Endometrium (tissue), 2 donors: ENCODE results near the gene SEZ6L.

Experiments used
- FAIRE-seq: peaks from 2 replicates; lab custom pipeline; 2012; peaks lifted over from hg19 to GRCh38; lab: Jason Lieb, UNC
- donor health status: control.
- donor health status: control.

The SEZ6L gene

DNA sequence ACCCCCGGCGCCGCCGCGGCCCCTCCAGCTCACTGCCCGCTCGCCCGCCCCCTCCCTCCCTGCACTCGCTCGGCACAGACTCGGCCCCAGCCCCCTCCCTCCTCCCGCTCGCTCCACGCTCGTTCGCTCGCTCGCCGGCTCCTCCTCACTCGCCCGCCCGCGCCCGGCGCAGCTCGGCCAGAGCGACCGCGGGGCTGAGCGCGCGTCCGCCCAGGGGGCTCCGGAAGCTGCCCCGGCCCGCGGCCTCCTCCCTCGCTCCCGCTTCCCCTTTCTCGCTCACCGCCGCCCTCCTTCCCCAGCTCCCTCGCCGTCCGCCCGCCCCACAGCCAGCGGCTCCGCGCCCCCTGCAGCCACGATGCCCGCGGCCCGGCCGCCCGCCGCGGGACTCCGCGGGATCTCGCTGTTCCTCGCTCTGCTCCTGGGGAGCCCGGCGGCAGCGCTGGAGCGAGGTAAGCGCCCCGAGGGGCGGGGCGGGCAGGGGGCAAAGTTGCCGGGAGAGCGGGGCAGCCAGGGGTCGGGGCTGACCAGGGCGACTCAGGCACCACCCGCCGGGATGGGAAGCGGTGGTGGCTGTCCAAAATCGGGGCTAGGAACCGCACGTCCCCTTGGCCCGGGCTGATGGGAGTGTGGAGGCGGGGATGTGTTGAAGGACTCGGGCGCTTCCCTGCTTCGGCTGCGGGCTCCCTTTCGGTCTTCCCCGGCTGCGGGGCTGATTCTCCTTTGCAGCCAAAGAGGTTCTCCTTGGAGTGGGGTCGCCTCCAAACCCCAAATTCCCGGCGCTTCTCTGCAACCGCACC, at the start of gene SEZ6L:
TSS of gene SEZ6L (plus strand) at position 148 of the 797 bp plus-strand sequence. CDS start at position 356, 208 bp downstream.
- FAIRE-seq: no peak

DNA sequence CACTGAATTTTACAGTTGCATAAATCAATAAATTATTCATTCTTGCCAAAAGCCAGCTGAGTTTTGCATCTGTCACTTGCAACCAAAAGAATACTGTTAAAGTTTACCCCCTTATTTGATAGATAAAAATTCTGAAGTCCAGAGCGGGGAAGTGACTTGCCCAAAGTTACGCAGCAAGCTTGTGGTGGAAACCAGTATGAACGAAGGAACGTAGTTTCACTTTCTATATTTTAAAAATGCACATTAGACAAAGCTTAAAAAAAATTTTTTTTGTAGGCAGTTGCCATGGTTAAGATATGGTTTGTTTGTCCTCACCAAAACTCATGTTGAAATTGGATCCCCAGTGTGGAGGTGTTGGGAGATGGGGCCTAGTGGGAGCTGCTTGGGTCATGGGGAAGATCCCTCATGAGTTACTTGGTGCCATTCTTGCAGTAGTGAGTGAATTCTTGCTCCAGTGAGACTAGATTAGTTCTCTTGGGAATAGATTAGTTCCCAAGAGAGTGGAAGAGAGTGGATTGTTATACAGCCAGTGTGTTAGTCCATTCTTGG, 46.3 kb upstream of the SEZ6L start:
- FAIRE-seq: no peak

DNA sequence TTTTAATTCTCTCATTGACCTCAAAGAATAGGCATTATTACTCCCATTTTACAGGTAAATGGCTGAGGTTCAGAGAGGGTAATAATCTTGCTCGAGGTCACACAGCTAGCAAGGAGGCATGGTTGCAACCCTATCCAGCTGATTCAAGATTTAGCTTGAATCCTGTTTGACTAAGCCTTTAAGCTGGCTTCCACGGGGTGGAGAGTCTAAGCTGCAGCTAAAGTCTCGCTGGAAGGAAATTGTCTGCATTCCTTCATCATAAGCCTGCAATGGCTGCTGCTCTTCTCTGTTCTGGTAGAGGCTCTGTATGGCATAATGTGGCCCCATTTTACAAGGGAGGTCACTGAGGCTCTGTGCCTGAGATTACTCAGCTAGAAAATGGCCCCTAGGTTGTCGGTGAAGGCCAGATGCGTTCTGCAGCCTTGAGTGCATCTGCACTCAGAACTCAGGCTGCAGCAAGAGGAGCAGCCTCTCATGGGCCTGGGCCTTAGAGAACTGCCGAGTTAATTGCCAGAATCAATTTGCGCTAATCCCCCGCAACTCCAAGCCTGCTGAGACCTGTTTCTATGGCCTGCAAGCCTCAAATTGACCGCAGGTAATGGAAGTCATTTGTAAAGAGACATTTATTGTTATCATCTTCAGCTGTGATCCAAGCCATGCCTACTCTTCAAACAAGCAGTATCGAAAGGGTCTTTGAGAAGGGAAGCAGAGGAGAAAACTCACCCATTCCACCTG, 44.1 kb upstream of the SEZ6L start:
- no peak for FAIRE-seq

DNA sequence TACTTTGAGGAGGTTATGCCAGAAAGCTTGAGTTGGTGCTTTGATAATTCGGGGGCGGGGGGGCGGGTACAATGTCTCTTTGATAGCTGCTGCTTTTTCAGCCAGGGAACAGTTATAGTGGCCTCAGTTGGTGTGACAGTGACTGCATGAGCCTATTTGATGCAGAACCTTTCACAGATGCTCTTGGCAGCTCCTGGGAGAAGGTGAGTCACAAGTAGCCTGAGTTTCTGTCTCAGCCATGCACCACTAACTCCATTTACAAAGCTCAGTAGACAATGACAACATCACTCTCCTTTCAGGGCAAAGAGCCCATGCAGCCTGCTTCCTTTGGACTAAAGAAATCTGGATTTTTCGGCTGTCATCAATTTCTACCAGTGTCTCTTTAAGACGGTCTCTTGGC, 42.1 kb upstream of the SEZ6L start:
- no peak for FAIRE-seq

DNA sequence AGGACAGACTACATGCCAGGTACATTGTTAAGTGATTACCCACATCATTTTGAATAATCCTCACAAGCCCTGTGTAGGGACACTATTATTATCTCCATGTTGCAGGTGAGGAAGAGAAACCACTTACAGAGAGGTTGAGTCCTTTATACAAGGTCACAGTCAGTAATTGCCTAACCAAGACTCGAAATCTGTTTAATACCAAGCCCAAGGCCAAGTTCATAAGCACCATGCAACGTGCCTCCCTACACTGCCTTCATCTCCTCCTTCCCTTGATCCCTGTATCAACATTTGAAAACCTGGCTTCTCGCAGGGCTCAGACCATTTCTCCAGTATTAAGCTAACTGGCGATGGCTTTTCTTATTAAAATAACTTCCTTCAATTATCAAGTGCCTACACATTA, 41.7 kb upstream of the SEZ6L start:
- no peak for FAIRE-seq

DNA sequence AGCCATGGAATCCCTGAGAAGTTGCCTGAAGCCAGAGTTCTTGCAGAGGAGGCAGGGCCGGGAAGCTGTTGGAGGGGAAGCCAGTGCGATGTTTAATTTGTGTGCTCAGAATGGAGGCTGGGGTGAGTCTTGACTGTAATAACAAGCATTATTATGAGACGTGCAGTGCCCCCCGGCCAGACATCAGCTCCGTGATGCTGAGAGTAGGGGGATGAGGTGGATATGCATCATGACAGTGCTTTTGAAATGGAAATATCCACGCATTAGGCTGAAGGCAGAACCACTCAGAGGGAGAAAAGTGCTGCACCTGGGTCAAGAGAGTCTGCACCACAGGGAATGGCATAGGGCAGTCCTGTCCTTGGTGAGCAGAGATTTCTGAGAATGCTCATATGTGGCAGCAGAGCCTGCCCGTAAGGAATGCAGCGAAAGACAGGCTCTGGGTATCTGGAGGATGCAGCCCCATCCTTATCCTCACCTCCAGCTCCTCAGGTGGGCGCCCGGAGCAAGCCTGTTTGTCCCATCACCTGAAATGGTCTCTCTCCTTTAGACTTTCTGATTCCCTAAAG, 37.6 kb upstream of the SEZ6L start:
- FAIRE-seq: no peak

DNA sequence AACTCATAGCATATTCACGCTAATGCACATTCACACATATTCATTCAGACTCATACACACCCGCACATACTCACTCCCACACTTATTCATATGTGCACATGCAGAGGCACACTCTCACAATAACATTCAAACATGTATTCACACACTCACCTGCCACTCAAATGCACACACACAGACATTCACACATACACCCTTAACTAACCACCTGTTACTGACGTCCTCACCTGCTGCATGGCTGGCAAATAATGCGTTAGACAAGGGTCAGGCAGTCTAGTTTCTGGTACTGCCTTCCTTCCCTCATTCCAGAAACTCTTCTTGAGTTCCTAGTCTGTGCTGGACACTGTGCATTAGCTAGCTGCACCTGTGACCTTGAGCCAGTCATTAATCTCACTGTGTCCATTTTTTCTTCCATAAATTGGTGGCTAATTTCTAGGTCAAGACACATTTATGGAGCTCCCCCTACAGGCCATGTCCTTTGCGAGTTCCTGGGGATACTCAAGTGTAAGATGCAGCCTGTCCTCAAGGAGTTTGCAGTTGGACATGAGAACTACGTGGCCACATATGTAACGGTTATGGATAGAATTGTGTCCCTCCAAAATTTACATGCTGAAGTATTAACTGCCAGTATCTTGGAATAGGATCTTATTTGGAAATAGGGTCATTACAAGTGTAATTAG, 34.5 kb upstream of the SEZ6L start:
- no peak for FAIRE-seq

DNA sequence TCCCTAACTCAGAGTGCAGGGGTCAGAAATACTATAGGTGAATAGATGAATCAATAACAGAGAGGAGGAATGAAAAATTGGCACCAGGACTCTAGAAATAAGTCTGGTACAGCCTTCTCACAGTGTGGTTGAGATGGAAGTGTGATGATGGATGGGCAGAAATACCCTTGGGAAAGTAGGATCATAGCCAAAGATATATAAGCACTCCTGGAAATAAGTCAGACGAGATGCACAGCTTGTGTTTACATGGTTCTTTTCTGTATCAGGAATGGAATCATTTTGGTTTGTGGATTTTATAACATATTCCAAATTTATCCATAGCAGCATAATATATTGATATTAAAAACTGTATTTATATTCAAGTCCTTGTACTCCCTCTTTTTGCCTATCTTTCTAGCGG, 33.5 kb upstream of the SEZ6L start:
- FAIRE-seq: no peak

DNA sequence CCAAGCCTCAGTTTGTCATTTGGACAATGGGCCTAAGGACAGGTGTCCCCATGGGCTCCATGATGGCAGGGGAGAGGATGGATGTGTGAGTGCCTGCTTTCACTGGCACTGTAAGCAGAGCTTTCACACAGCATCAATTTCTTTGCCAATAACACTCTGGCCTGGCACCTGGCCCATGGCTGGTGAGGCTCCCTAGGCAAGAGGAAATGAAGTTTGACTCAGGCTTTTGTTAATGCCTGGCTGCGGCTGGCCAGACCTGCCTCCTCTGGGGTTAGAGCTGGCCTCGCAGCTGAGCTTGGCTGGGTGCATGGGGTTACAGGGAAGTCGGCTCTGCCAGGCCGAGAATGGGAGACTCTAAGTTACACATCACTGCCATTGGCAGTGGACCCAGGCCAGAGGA, 30.0 kb upstream of the SEZ6L start:
- FAIRE-seq: no peak

DNA sequence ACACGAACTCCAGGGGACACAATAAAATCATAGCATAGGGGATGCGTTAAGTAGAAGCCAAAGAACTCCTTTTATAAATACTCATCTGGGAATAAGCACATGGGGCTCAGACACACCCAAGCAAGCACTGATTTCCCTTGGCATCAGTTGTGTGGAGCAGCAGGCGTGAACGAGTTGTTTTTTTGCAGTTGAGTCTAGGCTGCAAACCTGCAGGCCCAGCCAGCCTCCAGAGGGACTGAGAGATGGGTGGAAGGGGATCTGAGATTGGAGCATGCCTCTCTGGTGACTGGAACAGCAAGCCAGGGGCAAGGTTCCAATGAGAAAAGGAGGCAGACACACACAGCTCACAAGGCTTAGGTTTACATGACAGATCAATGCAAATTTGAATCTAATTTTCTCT, 27.4 kb upstream of the SEZ6L start:
- no peak for FAIRE-seq

DNA sequence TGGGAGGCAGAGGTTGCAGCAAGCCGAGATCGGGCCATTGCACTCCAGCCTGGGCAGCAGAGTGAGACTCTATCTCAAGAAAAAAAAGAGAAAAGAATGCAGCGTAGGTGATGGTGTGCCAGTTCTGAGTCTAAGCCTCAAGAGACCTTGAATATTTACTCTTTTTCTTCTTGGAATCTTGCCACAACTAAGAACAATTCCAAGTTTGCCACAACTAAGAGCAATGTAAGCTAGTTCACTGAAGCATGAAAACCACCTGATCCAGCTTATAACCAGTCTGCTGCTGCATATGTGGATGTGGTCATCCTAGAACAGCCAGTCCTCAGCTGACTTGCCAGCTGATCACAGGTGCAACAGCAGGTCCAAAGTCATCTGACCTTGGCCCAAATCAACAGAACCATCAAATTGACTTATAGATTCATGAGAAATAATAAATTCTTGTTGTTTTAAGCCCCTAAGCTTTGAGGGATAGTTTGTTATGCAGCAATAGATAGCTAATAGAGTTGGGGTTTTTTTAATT, 25.4 kb upstream of the SEZ6L start:
- FAIRE-seq: no peak

DNA sequence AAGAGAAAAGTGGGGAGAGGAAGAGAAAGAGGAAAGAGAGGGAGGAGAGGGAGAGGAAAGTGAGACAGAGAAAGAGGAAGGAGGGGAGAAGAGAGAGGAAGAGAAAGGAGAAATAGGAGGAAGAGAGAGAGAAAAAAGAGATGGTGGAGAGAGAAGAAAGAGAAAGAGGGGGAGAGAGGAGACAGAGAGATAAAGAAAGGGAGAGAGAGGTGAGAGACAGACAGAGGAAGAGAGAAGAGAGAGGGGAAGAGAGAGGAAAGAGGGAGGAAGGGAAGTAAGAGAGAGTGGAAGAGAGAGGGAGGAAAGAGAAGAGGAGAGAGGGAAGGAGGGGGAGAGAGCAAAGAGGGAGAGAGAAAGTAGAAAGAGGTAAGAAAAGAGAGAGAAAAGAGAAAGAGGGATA, 9.4 kb upstream of the SEZ6L start:
- no peak for FAIRE-seq

DNA sequence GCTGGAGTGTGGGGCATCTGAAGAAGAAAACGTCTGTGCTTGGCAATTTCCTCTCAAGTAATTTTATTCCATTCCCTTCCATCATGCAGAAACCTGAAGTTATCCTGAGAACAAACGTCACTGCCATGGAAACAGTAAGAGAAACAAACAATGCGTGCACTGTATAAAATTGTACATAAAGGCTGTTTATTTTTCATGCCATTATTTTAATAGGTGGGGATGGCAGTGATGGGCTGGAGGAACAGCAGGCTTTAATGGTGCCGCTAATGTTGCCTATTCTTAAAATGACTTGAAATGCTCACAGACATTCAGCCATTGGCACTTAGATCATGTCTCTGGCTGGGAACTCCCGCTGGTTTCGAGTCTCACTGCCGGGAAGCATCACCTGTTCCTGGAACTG, 7.5 kb upstream of the SEZ6L start:
- no peak for FAIRE-seq

DNA sequence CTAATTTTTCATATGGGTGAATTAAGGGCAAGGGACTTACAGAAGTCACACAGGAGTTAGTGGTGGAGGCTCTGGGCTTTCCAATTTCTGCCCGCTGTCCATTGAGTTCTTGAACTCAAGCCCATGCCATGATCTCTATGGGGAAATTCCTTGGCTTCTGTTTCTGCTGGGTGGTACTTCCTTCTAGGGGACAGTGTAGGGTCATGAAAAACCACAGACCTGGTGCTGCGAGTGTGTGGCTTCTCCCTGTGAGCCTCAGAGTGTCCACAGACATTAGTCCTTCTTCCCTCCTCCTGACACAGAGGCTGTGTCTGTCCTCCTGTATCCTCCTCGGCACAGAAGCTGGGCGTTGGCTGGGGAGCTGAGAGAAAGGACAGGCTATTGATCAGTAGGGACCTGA, 6.3 kb upstream of the SEZ6L start:
- FAIRE-seq: no peak

DNA sequence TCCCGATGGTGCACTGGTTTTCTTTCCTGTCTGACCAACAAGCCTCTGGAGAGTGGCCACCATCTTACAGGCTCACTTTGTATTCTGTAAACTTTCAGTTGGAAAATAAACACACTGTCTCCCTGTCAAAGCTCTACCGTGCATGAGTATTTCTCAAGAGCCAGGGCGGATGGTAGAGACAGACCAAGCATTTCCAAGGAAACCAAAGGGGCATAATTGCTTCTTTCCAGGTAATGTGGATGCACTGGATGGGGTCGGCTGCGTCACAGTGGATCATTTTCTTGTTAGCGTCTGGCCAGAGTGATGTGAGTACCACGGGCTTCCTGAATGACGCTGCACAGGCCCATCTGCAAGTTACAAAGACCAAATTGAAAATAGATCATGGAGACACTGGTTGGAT, 5.1 kb upstream of the SEZ6L start:
- no peak for FAIRE-seq

DNA sequence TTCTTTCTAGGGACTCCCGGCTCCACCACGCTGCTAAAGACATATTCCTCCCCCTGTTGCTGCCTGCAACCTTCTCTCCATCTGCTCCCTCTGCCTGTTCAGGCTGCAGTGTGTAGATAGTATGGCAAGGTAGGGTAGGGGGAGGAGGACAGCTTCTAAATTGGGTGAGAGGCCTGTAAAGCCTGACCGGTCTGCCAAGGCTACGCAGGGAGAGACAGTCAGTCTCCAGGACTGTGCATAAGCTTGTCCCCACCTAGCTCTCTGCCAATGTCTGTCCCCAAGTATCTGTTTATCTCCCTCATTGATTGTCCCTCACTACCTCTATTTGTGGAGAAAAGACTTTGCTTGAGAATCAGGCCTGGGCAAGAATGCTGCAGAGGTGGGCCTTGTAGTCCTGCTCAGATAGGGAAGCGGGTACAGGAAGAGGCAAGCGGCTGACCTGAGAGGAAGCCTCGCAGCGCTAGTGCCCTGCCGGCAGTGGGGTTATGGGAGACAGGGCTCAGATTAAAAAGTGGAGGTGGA, 871 bp upstream of the SEZ6L start:
- no peak for FAIRE-seq

DNA sequence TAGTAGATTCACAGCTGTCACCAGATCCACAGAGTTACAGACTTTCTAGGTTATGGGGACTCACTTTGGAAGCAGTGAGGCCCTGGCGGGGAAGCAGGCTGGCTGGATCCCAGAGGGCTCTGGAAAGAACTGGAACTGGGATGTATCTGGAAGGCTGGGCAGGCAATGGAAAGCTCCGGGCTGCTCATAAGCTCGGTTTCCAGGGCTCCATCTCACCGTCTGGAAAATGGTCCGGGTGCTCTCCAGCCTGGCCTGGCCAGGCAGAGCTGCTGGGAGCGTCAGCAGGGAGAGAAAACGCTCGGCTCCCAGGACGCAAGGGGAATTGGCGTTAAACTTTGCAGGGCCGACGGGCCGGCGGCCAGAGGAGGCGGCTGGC, 335 bp upstream of the SEZ6L start:
- FAIRE-seq: no peak

DNA sequence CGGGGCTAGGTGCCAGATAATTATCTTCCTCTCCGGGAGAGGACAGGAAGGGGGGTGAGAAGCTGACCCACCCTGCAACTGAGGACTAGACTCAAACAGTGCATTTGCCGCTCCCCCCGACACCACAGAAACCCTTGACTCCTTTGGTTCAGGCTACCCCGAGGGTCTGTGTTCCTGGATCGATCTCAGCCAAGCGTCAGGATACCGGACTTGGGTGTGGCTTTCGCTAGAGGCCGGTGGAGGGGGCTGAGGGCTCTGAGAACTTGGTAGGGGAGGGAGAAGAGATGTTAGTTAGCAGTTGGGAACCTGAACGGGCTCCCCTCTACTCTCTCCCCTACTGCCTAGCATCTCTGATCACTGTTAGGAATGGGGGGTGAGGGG, 840 bp downstream of the SEZ6L start:
- no peak for FAIRE-seq

DNA sequence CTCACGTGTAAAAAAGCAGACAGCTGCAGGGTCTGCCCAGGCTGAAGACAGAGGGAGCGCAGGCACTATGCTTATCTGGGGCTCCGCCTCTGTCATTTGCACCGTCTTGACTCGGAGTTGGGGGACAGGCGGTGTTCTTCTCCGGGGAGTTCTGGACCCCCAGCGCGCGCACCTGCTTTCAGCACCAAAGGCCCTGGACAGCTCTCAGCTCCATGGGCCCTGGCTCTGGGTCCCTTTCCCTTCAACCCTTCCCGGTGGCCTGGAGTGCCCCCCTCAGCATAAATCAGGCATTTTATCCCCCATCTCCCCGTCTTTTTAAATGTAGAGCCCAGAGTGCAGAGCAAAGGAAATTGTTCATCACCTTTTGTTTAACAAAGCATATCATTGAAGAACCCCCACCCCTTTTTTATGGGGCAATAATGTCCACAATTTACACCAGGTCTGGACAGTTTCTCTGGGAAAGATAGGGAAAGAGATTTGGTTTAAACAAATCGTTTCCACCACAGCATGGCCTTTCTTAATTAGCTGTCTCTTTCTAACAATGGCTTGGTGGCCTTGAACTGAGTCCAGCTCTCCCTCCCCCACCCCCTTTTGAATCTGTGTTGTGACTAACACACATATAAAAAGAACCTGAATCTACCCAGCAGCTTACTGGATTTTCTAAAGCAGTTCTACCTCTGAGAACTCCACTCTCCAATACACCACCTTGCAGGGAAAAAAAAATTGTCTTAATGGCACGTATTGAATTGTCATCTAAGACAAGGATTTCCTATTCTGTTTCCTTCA, 1.7 kb downstream of the SEZ6L start:
- FAIRE-seq: no peak

DNA sequence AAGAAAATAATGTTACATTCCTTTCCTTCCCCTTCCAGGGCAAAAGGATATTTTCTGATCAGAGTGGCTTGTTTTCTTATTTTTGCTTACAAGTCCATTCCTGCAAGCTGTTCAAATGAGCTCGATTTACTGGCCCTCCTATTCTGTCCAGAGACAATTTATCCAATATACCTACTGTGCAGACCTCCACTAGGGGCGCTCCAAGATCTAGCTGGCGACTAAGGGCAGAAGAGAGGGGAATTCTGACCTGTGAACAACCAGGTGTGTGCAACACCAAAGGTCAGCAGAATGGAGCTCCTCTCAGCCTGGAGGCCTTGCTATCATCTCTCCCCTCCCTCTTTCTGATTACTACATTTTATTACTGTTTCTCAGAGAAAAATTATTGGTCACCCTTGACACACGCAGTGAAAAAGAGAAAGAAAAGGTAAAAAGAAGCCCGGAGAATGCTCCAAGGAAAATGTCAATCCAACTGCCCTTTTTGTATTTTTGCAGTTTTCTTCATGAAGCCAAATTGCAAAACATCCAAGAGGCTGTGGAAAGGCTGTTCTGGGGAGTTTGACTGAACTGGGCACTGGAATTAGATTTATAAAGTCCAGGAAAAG, 3.2 kb downstream of the SEZ6L start:
- no peak for FAIRE-seq

DNA sequence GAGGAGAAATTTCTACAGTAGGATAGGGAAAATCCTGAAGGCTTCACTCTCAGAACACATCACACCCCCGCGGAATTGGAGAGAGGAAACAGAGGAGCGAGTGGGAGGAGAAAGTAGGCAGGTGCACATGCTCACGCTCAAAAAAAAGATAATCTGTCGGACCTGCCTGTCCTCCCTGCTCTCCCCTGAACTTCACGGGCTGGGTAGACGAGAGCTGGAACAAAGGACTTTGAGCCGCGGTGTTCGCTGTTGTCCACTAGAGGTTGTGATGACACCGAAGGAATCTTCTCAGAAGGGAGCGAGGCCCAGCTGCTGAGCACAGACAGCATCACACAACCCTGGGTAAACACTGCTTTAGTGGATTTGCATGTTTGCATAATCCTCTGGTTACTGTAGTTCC, 5.0 kb downstream of the SEZ6L start:
- no peak for FAIRE-seq
